Measurements from ENCODE around the gene NR2F1-AS1.

The NR2F1-AS1 gene

GRCh38 chr5:93384995-93385394, 196.0 kb downstream of the NR2F1-AS1 start:
- no peak for DNase-seq (ENCODE audit: low read depth)

- DNase-seq (ENCODE audit: low read depth): no peak
Observed at GRCh38 chr5:93384026-93384425, 197.0 kb downstream of the NR2F1-AS1 start.

- no peak for DNase-seq (ENCODE audit: low read depth)
Observed at GRCh38 chr5:93382188-93382825, 198.7 kb downstream of the NR2F1-AS1 start.

- DNase-seq (ENCODE audit: low read depth): no peak
Observed at GRCh38 chr5:93381057-93381456, 200.0 kb downstream of the NR2F1-AS1 start.

- DNase-seq (ENCODE audit: low read depth): peak; percentile 23
Observed at GRCh38 chr5:93378073-93378472, 202.9 kb downstream of the NR2F1-AS1 start.

GRCh38 chr5:93371893-93372292, 209.1 kb downstream of the NR2F1-AS1 start:
- no peak for DNase-seq (ENCODE audit: low read depth)

GRCh38 chr5:93364378-93364777, 216.6 kb downstream of the NR2F1-AS1 start:
- DNase-seq (ENCODE audit: low read depth): no peak

GRCh38 chr5:93360436-93361088, 220.5 kb downstream of the NR2F1-AS1 start:
- DNase-seq (ENCODE audit: low read depth): no peak

GRCh38 chr5:93359960-93360305, 221.1 kb downstream of the NR2F1-AS1 start:
- no peak for DNase-seq (ENCODE audit: low read depth)

Measured in HS-5 (cell line).